ENCODE results near the gene SERTAD3. TPM values are rescaled to one million over a fixed set of nuclear protein-coding genes. Genes with fewer than 3 reads are reported as not detected.

SERTAD3 gene
- polyA plus RNA-seq, 1 donor (not counting 4 experiments of a cell fraction or from before 2014, with no cell fraction given), result 11.8 TPM

- DNase-seq (ENCODE audit: low read depth, low spot score), result no peak
These were observed 22.3 kb upstream of the SERTAD3 start for GRCh38 chr19:40466219-40466984.

GRCh38 chr19:40465557-40466218 is 21.6 kb upstream of the SERTAD3 start, which contains the start of gene BLVRB:
Gene BLVRB (minus strand): TSS chr19:40465745. CDS start chr19:40465688, 57 bp downstream.
- TF ChIP-seq EZH2 (IDR thresholded peaks at IDR 0.05; ENCODE audit: low read length) (no peak), CTCF (optimal IDR thresholded peaks at IDR 0.05 in 1 of 3, IDR thresholded peaks at IDR 0.05 in 1 of 3, conservative IDR thresholded peaks at IDR 0.05 in 1 of 3; ENCODE audit: extremely low read depth in 1 of 3, insufficient read depth in 2 of 3, low read length in 3 of 3) (no peak)
- Histone ChIP-seq H3K27ac (ENCODE audit: control insufficient read depth, insufficient read depth, low read length) (peak within 1 kb of the TSS; percentile 81), H3K4me3 (ENCODE audit: control insufficient read depth in 2 of 3, extremely low read depth in 1 of 3, insufficient read depth in 2 of 3, low read depth in 1 of 3, low read length in 3 of 3) (peak within 1 kb of the TSS; percentile 82 to 94 (median 86)), H3K9me3 (ENCODE audit: control insufficient read depth, low read depth, low read length) (no peaks in the 10 kb centered on the region), H3K9me1 (ENCODE audit: control insufficient read depth, extremely low read depth, insufficient read depth, low read length) (no peaks in the 10 kb centered on the region), H2AFZ (ENCODE audit: control insufficient read depth, low read length) (peak within 1 kb of the TSS; percentile 90), H3K79me2 (ENCODE audit: control insufficient read depth, insufficient read depth, low read length) (no peaks in the 10 kb centered on the region), H3K27me3 (ENCODE audit: control insufficient read depth, extremely low read depth, insufficient read depth, low read length) (peaks cover 7% of the 10 kb centered on the region), H4K20me1 (ENCODE audit: control insufficient read depth, extremely low read depth, insufficient read depth, low read length) (no peaks in the 10 kb centered on the region), H3K4me1 (ENCODE audit: control insufficient read depth, extremely low read depth, insufficient read depth, low read length) (peaks cover 27% of the 10 kb centered on the region), H3K36me3 (ENCODE audit: control insufficient read depth in 2 of 2, extremely low read depth in 1 of 2, insufficient read depth in 2 of 2, low read length in 2 of 2) (no peaks in the 10 kb centered on the region), H3K4me2 (ENCODE audit: control insufficient read depth, extremely low read depth, insufficient read depth, low read depth, low read length) (peak within 1 kb of the TSS; percentile 93), H3K9ac (ENCODE audit: control insufficient read depth, extremely low read depth, insufficient read depth, low read length) (peak within 1 kb of the TSS; percentile 88)
- dilution Hi-C loops (cut with MboI; ENCODE audit: extremely low pct_ligation_motif_present, low sequenced_read_pairs), result no loop called here
- peak; percentile 97 for DNase-seq (ENCODE audit: low read depth, low spot score)
- FAIRE-seq, result peak; percentile 56

More at GRCh38 chr19:40466219-40466984, 22.3 kb upstream of the SERTAD3 start:
- Histone ChIP-seq H3K9ac (ENCODE audit: control insufficient read depth, extremely low read depth, insufficient read depth, low read length) (peak overlapping the region; percentile 88), H3K27me3 (ENCODE audit: control insufficient read depth, extremely low read depth, insufficient read depth, low read length) (peaks cover 7% of the 10 kb centered on the region), H3K79me2 (ENCODE audit: control insufficient read depth, insufficient read depth, low read length) (no peaks in the 10 kb centered on the region), H3K4me2 (ENCODE audit: control insufficient read depth, extremely low read depth, insufficient read depth, low read depth, low read length) (peak overlapping the region; percentile 93), H3K9me3 (ENCODE audit: control insufficient read depth, low read depth, low read length) (no peaks in the 10 kb centered on the region), H4K20me1 (ENCODE audit: control insufficient read depth, extremely low read depth, insufficient read depth, low read length) (no peaks in the 10 kb centered on the region), H3K27ac (ENCODE audit: control insufficient read depth, insufficient read depth, low read length) (no peak overlapping the region), H3K9me1 (ENCODE audit: control insufficient read depth, extremely low read depth, insufficient read depth, low read length) (no peaks in the 10 kb centered on the region), H3K4me1 (ENCODE audit: control insufficient read depth, extremely low read depth, insufficient read depth, low read length) (peaks cover 27% of the 10 kb centered on the region), H3K4me3 (ENCODE audit: control insufficient read depth in 2 of 3, extremely low read depth in 1 of 3, insufficient read depth in 2 of 3, low read depth in 1 of 3, low read length in 3 of 3) (peak overlapping the region; percentile 50 to 86 (median 82)), H2AFZ (ENCODE audit: control insufficient read depth, low read length) (peak overlapping the region; percentile 80), H3K36me3 (ENCODE audit: control insufficient read depth in 2 of 2, extremely low read depth in 1 of 2, insufficient read depth in 2 of 2, low read length in 2 of 2) (no peaks in the 10 kb centered on the region)
- FAIRE-seq, result no peak
- dilution Hi-C loops (cut with MboI; ENCODE audit: extremely low pct_ligation_motif_present, low sequenced_read_pairs), result no loop called here
- TF ChIP-seq EZH2 (IDR thresholded peaks at IDR 0.05; ENCODE audit: low read length) (peak; percentile 93), CTCF (optimal IDR thresholded peaks at IDR 0.05 in 1 of 3, IDR thresholded peaks at IDR 0.05 in 1 of 3, conservative IDR thresholded peaks at IDR 0.05 in 1 of 3; ENCODE audit: extremely low read depth in 1 of 3, insufficient read depth in 2 of 3, low read length in 3 of 3) (no peak)
